Panc1 (cell line): Measurements from ENCODE around the gene FLVCR1.

Experiments used
- CTCF ChIP-seq: fragments of 450-650 bp; IDR thresholded peaks from 2 replicates; pipeline ENCODE4 v1.5.1; 2017; ENCODE audit warnings: mild to moderate bottlenecking
- POLR2AphosphoS5 ChIP-seq: IDR thresholded peaks from 2 replicates; pipeline ENCODE4 v1.6.1; 2012; ENCODE audit warnings: mild to moderate bottlenecking, low read depth, low read length, moderate library complexity
- REST ChIP-seq, 2 experiments: IDR thresholded peaks; 2 replicates each; pipeline ENCODE4 v1.6.1; 2011 to 2012; ENCODE audit warnings: low read depth in 2 of 2, control low read depth in 1 of 2, low read length in 1 of 2, mild to moderate bottlenecking in 1 of 2, moderate library complexity in 1 of 2; ENCODE audit not compliant: insufficient read depth in 1 of 2
- SIN3A ChIP-seq: IDR thresholded peaks from 2 replicates; pipeline ENCODE4 v1.6.1; 2012; ENCODE audit warnings: low read depth, mild to moderate bottlenecking, low read length, moderate library complexity, borderline replicate concordance; ENCODE audit not compliant: insufficient read depth
- TCF7L2 ChIP-seq: IDR thresholded peaks from 2 replicates; pipeline ENCODE4 v1.6.1; 2011; ENCODE audit warnings: mild to moderate bottlenecking, low read depth, low read length, inconsistent platforms

GRCh38 chr1:212852105-212852688, 5.9 kb upstream of the FLVCR1 start:
- TF ChIP-seq CTCF (no peak), SIN3A (no peak), POLR2AphosphoS5 (no peak), TCF7L2 (no peak), REST (IDR thresholded peaks at IDR 0.05; ENCODE audit: insufficient read depth in 1 of 2, low read depth in 2 of 2, low read length in 1 of 2) (no peak)
